ENCODE results near the gene COMTD1. TPM values are rescaled to one million over a fixed set of nuclear protein-coding genes. Genes with fewer than 3 reads are reported as not detected.

Gene COMTD1
- total and polyA plus RNA-seq, 10 of the 15 experiments (the other 5 are each of a cell fraction or from before 2014, with no cell fraction given) = 0.39 to 64.3 (median 26.0) TPM

- no peaks in the 10 kb centered on the region for H3K36me3 ChIP-seq (ENCODE audit: control insufficient read depth in 2 of 2, insufficient read depth in 2 of 2, low read length in 1 of 2)
- no peak for FAIRE-seq
- CTCF ChIA-PET = no interaction called here
Measured at GRCh38 chr10:75272094-75272493, 36.3 kb upstream of the COMTD1 start.

More at GRCh38 chr10:75272094-75272493, 36.3 kb upstream of the COMTD1 start:
- DNase-seq (ENCODE audit: low read depth, low spot score) = no peak
- TF ChIP-seq BCLAF1 (IDR thresholded peaks at IDR 0.05) = no peak
- TF ChIP-seq TCF7 (IDR thresholded peaks at IDR 0.05; ENCODE audit: borderline replicate concordance) = no peak
- TF ChIP-seq MLLT1 (IDR thresholded peaks at IDR 0.05) = no peak
- TF ChIP-seq NR2C2 (IDR thresholded peaks at IDR 0.05; ENCODE audit: borderline replicate concordance, control insufficient read depth, insufficient read length, low read depth) = no peak
- no peak for TF ChIP-seq RAD21 (IDR thresholded peaks at IDR 0.05; ENCODE audit: insufficient read depth, low read depth, low read length)
- TF ChIP-seq ZZZ3 (IDR thresholded peaks at IDR 0.05; ENCODE audit: control insufficient read depth, insufficient read length, low read depth) = no peak
- no peak for TF ChIP-seq SIN3A (IDR thresholded peaks at IDR 0.05; ENCODE audit: low read depth, low read length)
- no peak for TF ChIP-seq EGR1 (IDR thresholded peaks at IDR 0.05; ENCODE audit: borderline replicate concordance in 1 of 2, low read depth in 2 of 2, low read length in 2 of 2)
- TF ChIP-seq, protein P1, sequence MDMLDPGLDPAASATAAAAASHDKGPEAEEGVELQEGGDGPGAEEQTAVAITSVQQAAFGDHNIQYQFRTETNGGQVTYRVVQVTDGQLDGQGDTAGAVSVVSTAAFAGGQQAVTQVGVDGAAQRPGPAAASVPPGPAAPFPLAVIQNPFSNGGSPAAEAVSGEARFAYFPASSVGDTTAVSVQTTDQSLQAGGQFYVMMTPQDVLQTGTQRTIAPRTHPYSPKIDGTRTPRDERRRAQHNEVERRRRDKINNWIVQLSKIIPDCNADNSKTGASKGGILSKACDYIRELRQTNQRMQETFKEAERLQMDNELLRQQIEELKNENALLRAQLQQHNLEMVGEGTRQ (IDR thresholded peaks at IDR 0.05; ENCODE audit: borderline replicate concordance, low read depth, low read length) = no peak
- no peak for TF ChIP-seq CHD2 (IDR thresholded peaks at IDR 0.05; ENCODE audit: borderline replicate concordance, low read depth, low read length)
- no peak for TF ChIP-seq PAX8 (IDR thresholded peaks at IDR 0.05)
- no peak for TF ChIP-seq MYB (IDR thresholded peaks at IDR 0.05; ENCODE audit: borderline replicate concordance, low read depth, low read length)
- no peak for TF ChIP-seq ATF2 (IDR thresholded peaks at IDR 0.05; ENCODE audit: low read length)
- TF ChIP-seq NFYA (IDR thresholded peaks at IDR 0.05; ENCODE audit: borderline replicate concordance, low read depth, low read length) = no peak
- TF ChIP-seq SMC3 (IDR thresholded peaks at IDR 0.05; ENCODE audit: borderline replicate concordance, low read length) = no peak
- TF ChIP-seq SP1 (IDR thresholded peaks at IDR 0.05; ENCODE audit: low read depth, low read length) = no peak
- TF ChIP-seq ZNF274 (IDR thresholded peaks at IDR 0.05; ENCODE audit: insufficient read depth, insufficient read length) = no peak
- TF ChIP-seq JUNB (IDR thresholded peaks at IDR 0.05) = no peak
- ChIA-PET POLR2A (no interaction called here), RAD21 (ENCODE audit: unreplicated experiment) (no interaction called here), SMC1A (ENCODE audit: uncharacterized antibody, unreplicated experiment) (no interaction called here)
- no peak for ATAC-seq
- 63% methylated on average over 5 of the region's 5 CpGs for WGBS (ENCODE audit: insufficient coverage, insufficient replicate concordance, low lambda C conversion rate, missing lambda C conversion rate)
- Histone ChIP-seq H3K9me3 (replicated peaks; ENCODE audit: control insufficient read depth, insufficient read depth, low read length) (no peaks in the 10 kb centered on the region), H3K4me3 (no peak overlapping the region), H3K4me1 (ENCODE audit: control insufficient read depth, insufficient read depth, low read length) (no peaks in the 10 kb centered on the region), H3K27me3 (replicated peaks in 1 of 2; ENCODE audit: control insufficient read depth in 2 of 2, insufficient read depth in 2 of 2, low read length in 1 of 2) (no peaks in the 10 kb centered on the region; a peak in 1 of 4 replicates), H3K4me2 (ENCODE audit: control insufficient read depth, insufficient read depth) (no peak overlapping the region), H3K79me2 (ENCODE audit: control insufficient read depth, insufficient read depth, low read length) (no peaks in the 10 kb centered on the region), H3K27ac (ENCODE audit: control insufficient read depth, insufficient read depth) (no peak overlapping the region), H3K9ac (ENCODE audit: control insufficient read depth, insufficient read depth, low read length) (no peak overlapping the region), H4K20me1 (ENCODE audit: control insufficient read depth, insufficient read depth) (no peaks in the 10 kb centered on the region; the same call in 1 of the 2 replicates), H2AFZ (ENCODE audit: control insufficient read depth, low read depth, low read length) (no peak overlapping the region)
- intact Hi-C loops (cut with micrococcal nuclease; ENCODE audit: unreplicated experiment) = no loop called here
- BruUV-seq (replicated peaks) = no TSS peak
- in situ Hi-C loops (cut with MboI) = no loop called here

Measured in GM12878 (cell line).